Activated T-helper 17 cell treated with anti-CD3 and anti-CD28 coated beads, Interleukin-2, amount 50 U/mL, for 72 hours (primary cell): Measurements from ENCODE around the gene AKT2. TPM values are rescaled to one million over a fixed set of nuclear protein-coding genes. Genes with fewer than 3 reads are reported as not detected.
A peak's percentile ranks its signal among the peaks of the same experiment; 100 is the strongest.

Source experiments
- ATAC-seq: fragments of 150-1000 bp; cut with Tn5 transposase; replicated peaks from 2 replicates; pipeline ENCODE4 v1.10.0; 2021; ENCODE audit warnings: mild to moderate bottlenecking, moderate library complexity
- H3K27ac Mint-ChIP-seq: one replicate; pipeline ENCODE4 v1.8.0; 2022; ENCODE audit warnings: mixed read lengths
- H3K27me3 Mint-ChIP-seq: one replicate; pipeline ENCODE4 v1.8.0; 2022; ENCODE audit warnings: mixed read lengths
- H3K36me3 Mint-ChIP-seq: one replicate; pipeline ENCODE4 v1.8.0; 2022; ENCODE audit warnings: low read depth, mild to moderate bottlenecking, mixed read lengths
- H3K4me1 Mint-ChIP-seq: one replicate; pipeline ENCODE4 v1.8.0; 2022; ENCODE audit warnings: mixed read lengths
- H3K4me3 Mint-ChIP-seq: one replicate; pipeline ENCODE4 v1.8.0; 2022; ENCODE audit warnings: mild to moderate bottlenecking, mixed read lengths
- H3K9me3 Mint-ChIP-seq: one replicate; pipeline ENCODE4 v1.8.0; 2022; ENCODE audit warnings: mixed read lengths
- total RNA-seq, 2 donors: library from RNA; stranded (reverse); gene quantifications; one replicate each; pipeline ENCODE4 v1.2.3, GENCODE V29; 2022

AKT2 gene
- total RNA-seq, 2 donors from 2014 or later: 123 to 163 TPM

DNA sequence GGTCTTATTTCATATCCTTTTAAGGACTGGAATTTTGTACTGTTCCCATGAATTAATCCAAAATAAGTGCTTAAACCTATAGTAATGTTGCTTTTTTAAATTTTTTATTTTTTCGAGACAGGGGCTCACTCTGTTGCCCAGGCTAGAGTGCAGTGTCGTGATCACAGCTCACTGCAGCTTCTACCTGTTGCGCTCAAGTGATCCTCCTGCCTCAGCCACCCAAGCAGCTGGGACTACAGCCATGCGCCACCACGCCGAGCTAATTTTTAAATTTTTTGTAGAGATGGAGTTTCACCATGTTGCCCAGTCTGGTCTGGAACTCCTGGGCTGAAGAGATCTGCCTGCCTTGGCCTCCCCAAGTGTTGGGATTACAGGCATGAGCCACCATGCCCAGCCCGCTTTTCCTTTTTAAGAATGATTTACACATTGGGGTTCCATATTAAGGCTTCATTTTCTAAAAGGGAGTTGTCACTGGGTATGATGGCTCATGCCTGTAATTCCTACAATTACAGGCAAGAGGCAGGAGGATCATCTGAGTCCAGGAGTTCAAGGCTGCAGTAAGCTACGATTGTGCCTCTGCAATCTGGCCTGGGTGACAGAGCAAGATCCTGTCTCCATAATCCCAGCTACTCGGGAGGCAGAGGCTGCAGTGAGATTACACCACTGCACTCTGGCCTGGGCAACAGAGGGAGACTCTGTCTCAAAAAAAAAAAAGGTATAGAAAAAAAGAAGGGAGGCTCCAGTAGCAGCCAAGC lies 28.3 kb upstream of the AKT2 start:
- Mint-ChIP-seq H3K27me3 (no peaks in the 10 kb centered on the region), H3K27ac (no peak overlapping the region)
- ATAC-seq: no peak

DNA sequence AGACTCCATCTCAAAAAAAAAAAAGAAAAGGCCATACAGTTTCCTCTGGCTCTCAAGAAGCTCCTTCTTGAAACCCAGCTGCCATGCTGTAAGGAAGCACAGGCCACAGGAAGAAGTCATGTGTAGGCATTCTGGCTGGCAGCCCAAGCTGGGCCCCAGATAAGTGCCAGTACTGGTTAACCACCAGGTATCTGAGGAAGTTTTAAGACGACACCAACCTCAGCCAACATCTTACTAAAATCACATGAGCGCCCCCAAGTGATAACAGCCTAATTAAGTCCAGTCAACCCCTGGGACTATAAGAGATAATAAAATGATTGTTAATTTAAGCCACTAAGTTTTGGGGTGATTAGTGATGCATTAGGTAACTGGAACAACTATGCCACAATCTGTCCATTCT lies 27.4 kb upstream of the AKT2 start:
- no peaks in the 10 kb centered on the region for H3K4me1 Mint-ChIP-seq
- no peak overlapping the region for H3K27ac Mint-ChIP-seq
- H3K9me3 Mint-ChIP-seq: no peaks in the 10 kb centered on the region
- H3K4me3 Mint-ChIP-seq: no peak overlapping the region
- no peaks in the 10 kb centered on the region for H3K27me3 Mint-ChIP-seq
- ATAC-seq: no peak
- H3K36me3 Mint-ChIP-seq: peaks cover 5% of the 10 kb centered on the region

More for the DNA sequence above, 28.3 kb upstream of the AKT2 start:
- Mint-ChIP-seq H3K4me3 (no peak overlapping the region), H3K36me3 (peaks cover 9% of the 10 kb centered on the region), H3K9me3 (no peaks in the 10 kb centered on the region), H3K4me1 (no peaks in the 10 kb centered on the region)

DNA sequence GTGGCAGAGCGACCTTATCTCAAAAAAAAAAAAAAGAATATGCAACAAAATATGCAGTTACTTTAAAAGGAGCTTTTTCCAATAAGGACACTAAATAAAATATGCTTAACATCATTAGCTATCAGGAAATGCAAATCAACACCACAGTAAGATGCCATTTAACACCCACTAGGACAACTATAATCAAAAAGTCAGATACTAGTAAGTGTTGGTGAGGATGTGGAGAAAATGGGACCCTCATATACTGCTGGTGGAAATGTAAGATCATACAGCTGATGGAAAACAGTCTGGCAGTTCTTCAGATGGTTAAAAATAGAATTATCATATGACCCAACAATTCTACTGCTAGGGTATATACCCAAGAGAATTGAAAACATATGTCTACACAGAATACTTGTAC lies 24.5 kb upstream of the AKT2 start:
- ATAC-seq: no peak
- Mint-ChIP-seq H3K36me3 (no peaks in the 10 kb centered on the region), H3K9me3 (no peaks in the 10 kb centered on the region), H3K4me3 (no peak overlapping the region), H3K27ac (no peak overlapping the region), H3K27me3 (no peaks in the 10 kb centered on the region), H3K4me1 (peaks cover 5% of the 10 kb centered on the region)

DNA sequence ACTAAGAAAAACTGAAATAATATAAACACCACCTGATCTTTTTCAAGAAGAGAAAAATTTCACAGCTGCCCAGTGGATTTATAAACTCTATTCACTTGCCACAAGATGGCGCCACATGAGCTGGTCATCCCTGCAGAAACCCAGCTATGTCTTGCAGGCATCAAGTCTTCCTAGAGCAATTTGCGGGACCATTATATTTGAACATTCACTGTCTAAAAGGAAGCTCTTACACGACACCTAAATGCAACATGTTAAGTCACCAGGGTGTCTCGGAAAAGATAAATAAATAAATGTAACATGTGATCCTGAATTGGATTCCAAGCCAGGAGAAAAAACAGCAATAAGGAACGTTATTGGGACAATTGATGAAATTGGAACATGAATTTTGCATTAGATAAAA lies 20.3 kb upstream of the AKT2 start:
- Mint-ChIP-seq H3K4me3 (no peak overlapping the region), H3K36me3 (no peaks in the 10 kb centered on the region), H3K27me3 (no peaks in the 10 kb centered on the region), H3K27ac (no peak overlapping the region), H3K9me3 (no peaks in the 10 kb centered on the region), H3K4me1 (peaks cover 5% of the 10 kb centered on the region)
- ATAC-seq: peak; percentile 71

DNA sequence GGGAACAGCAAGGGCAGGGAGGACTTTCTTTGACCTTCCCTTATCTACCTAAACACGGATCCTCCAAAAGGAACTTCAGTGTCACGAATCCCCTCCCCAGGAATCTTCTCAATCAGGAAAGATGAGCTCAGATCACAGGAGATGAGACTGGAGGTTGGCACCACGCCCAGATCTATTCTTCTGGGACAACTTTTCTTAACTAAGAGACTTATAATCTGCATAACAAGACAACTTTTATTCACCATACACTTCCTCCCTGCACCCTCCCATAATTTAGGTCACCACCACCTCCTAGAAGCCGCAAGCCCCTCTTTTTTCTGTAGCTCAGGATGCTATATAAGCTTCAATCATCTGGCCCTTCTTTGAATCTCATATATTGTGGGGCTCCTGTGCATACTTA lies 19.2 kb upstream of the AKT2 start:
- Mint-ChIP-seq H3K4me1 (peaks cover 5% of the 10 kb centered on the region), H3K27me3 (no peaks in the 10 kb centered on the region), H3K4me3 (no peak overlapping the region), H3K36me3 (no peaks in the 10 kb centered on the region), H3K9me3 (no peaks in the 10 kb centered on the region), H3K27ac (peak overlapping the region; percentile 21)
- ATAC-seq: no peak

DNA sequence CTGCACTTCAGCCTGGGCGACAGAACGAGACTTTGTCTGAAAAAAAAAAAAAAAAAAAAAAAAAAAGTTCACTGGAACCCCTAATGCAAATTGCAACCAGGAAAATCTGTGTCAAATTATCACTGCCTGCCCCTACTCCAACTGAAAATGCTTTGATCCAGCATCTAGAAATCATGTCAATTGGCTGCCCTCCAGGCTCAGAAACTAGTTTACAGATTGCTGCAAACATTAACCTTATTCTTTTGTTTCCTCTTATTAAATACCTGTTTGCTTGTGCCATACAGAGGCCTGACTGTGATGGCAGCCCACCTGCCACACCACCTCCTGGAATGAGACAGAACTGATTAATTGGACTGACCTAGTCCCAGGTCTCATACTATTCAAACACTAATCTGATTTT lies 18.6 kb upstream of the AKT2 start:
- H3K9me3 Mint-ChIP-seq: no peaks in the 10 kb centered on the region
- no peaks in the 10 kb centered on the region for H3K27me3 Mint-ChIP-seq
- H3K4me3 Mint-ChIP-seq: no peak overlapping the region
- H3K27ac Mint-ChIP-seq: peak overlapping the region; percentile 21
- H3K4me1 Mint-ChIP-seq: peaks cover 5% of the 10 kb centered on the region
- no peak for ATAC-seq
- no peaks in the 10 kb centered on the region for H3K36me3 Mint-ChIP-seq

DNA sequence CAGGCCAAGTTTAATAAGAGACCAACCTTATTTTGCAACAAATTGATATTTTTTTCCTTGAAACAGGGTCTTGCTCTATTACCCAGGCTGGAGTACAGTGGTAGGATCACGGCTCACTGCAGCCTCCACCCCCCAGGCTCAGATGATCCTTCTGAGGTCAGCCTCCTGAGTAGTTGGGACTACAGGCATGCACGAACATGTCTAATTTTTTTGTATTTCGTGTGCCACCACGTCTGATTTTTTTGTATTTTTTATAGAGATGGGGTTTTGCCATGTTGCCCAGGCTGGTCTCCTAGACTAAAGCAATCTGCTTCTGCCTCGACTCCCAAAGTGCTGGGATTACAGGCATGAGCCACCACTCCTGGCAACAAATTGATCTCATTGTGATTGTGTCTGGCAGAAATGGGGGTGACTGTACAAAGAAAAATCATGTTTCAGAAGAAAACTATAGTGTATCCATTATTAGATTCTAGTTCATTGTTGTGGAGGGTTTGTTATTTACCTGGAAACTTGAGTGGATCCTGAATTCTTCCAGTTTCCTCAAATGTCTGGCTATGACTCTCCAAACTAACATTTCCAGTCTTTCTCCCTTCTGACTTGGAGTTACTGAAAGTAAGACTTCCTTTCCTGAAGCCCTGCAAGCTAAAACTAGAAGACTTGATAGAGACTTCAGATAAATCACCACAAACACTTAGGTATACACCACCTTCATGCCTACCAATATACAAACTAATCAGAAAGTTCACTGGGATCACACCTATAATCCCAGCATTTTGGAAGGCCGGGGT lies 17.3 kb upstream of the AKT2 start:
- Mint-ChIP-seq H3K27me3 (no peaks in the 10 kb centered on the region), H3K4me3 (no peak overlapping the region), H3K9me3 (no peaks in the 10 kb centered on the region), H3K4me1 (peaks cover 5% of the 10 kb centered on the region), H3K36me3 (no peaks in the 10 kb centered on the region), H3K27ac (no peak overlapping the region)
- ATAC-seq: no peak

DNA sequence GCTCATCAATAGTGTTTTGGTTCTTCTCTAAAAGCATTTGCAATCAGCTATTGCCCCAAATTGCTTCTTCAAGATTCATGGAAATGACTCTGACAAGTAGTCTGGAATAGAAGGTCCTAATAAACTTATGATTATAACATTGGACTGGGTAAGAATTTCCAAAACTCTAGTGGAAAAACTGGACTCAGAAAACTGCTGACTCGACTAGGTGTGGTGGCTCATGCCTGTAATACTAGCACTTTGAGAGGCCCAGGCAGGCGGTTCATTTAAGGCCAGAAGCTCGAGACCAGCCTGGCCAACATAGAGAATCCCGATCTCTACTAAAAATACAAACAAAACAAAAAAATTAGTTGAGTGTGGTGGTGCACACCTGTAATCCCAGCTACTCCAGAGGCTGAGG lies 15.5 kb upstream of the AKT2 start:
- Mint-ChIP-seq H3K27ac (no peak overlapping the region), H3K36me3 (no peaks in the 10 kb centered on the region), H3K9me3 (no peaks in the 10 kb centered on the region), H3K27me3 (no peaks in the 10 kb centered on the region), H3K4me3 (no peak overlapping the region), H3K4me1 (peaks cover 5% of the 10 kb centered on the region)
- no peak for ATAC-seq

DNA sequence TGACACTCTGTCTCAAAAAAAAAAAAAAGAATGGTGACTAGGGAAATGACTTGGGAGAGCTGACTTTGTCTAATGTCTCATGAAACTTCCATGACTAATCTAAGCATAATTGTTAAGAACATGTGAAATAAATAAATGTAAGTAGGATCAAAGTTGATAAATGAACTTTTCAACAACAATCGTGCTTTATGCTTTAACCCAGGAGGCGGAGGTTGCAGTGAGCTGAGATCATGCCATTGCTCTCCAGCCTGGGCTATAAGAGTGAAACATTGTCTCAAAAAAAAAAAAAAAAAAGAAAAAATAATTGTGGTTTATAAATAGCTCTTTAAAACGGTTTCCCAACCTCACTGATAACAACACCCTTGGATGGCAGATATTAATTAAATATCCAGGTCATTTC lies 12.9 kb upstream of the AKT2 start:
- H3K27ac Mint-ChIP-seq: no peak overlapping the region
- no peak for ATAC-seq
- H3K9me3 Mint-ChIP-seq: no peaks in the 10 kb centered on the region
- H3K27me3 Mint-ChIP-seq: no peaks in the 10 kb centered on the region
- H3K4me3 Mint-ChIP-seq: no peak overlapping the region
- no peaks in the 10 kb centered on the region for H3K36me3 Mint-ChIP-seq
- H3K4me1 Mint-ChIP-seq: no peaks in the 10 kb centered on the region

DNA sequence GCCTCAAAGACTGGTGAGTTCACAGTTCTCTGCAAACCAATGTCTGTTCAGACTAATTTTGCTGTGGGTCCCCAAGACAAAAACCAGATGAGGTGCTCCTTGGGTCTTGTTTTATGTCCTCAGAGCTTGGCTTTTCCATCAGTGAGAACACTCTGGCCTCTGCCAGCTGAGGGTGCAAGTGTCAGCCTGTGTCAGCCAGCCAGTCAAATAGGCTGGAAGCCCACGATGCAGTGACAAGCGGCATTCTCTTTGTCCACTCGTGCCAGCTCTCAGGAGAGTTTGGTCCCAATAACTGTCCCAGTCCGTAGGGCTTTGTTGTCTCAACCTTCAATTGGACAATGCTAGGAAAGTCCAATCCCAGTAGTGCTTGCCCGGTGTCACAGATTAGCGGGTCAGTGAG lies 9.4 kb upstream of the AKT2 start:
- Mint-ChIP-seq H3K4me3 (no peak overlapping the region), H3K9me3 (no peaks in the 10 kb centered on the region), H3K4me1 (no peaks in the 10 kb centered on the region), H3K36me3 (no peaks in the 10 kb centered on the region), H3K27me3 (no peaks in the 10 kb centered on the region), H3K27ac (no peak overlapping the region)
- no peak for ATAC-seq

DNA sequence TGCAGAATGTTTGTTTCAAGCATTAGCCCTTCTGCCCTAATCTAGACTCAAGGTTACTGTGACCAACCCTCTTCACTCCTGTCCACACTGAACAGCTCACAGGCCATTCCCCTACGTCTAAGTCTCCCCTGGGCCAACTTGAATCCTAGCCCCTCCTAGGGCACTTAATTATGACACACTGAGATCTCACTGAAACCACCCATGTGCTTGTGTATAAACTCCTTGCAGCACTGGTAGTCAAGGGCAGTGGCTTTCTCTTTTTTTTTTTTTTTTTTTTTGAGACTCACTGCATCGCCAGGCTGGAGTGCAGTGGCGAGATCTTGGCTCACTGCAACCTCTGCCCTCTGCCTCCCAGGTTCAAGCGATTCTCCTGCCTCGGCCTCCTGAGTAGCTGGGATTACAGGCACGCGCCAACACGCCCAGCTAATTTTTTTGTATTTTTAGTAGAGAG lies 1.9 kb upstream of the AKT2 start:
- no peak for ATAC-seq
- Mint-ChIP-seq H3K4me3 (peak overlapping the region; percentile 87), H3K4me1 (peaks cover 14% of the 10 kb centered on the region), H3K27ac (peak overlapping the region; percentile 98), H3K36me3 (peaks cover 6% of the 10 kb centered on the region), H3K9me3 (no peaks in the 10 kb centered on the region), H3K27me3 (no peaks in the 10 kb centered on the region)

DNA sequence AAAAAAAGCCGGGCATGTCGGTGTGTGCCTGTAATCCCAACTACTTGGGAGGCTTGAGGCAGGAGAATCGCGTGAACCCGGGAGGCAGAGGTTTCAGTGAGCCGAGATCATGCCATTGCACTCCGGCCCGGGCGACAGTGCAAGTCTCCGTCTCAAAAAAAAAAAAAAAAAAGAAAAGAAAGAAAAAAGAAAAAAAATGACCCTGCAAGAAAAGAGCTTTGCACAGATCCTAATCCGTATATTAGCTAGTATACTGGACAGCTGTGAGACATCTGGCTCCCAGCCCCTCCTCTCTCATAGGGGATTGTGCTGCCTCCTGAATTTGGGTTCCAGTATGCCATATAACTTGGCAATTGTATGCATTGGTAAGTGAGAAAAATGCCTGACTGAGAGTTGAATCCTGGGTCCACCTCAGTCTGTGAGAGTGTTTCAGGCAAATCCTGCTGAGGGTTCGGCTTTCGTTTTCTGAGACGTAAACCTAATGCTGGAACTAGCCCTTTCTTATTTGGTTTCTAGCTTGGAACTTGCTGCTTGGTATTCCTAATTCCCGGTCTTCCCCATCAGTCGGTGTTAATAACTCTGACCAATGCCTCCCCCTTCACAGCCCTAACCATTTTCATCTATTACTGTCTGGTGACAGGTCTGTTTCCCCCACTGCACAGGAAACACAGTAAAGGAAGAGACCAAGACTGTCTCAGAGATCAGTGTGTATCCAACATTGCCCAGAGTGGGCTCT lies 1.3 kb upstream of the AKT2 start:
- Mint-ChIP-seq H3K27ac (peak overlapping the region; percentile 98), H3K9me3 (no peaks in the 10 kb centered on the region), H3K4me3 (peak overlapping the region; percentile 87), H3K36me3 (peaks cover 6% of the 10 kb centered on the region), H3K27me3 (no peaks in the 10 kb centered on the region), H3K4me1 (peaks cover 14% of the 10 kb centered on the region)
- ATAC-seq: no peak

DNA sequence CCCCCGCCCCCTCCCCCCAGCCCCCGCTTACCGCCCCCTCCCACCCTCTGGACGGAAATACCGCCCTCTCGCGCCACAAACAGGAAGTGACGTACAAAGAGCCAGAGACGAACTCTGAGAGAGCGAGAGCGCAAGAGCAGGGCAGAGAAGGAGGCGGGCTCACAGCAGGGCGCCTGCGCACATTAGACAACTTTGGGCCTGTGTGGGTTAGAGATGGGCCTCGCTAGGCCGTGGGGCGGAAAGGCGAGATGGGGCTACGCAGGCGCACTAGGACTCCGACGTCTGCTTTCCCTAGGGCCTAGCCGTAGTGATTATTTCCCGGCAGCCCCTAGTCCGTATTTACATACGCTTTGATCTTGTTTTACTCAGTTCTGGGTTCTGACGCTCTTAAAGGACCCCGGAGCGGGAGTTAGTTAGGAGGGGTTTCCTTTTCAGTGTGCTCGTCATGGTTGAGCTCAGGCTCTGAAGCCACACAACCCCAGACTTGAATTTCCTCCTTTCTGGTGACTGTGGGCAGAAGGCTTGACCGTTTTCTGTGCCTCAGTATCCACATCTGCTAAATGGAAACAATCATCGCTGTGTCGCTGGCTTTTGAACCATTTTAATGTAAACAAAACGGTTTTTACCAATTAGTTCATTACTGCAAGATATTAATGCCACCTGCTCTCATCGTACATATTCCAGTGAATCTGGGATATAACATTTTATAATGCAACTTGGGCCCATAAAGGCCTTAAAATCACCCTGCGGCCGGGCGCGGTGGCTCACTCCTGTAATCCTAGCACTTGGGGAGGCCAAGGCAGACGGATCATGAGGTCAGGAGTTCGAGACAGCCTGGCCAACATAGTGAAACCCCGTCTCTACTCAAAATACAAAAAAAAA lies 449 bp upstream of the AKT2 start:
- H3K36me3 Mint-ChIP-seq: peaks cover 6% of the 10 kb centered on the region
- H3K27me3 Mint-ChIP-seq: no peaks in the 10 kb centered on the region
- ATAC-seq: peak; percentile 94
- H3K4me1 Mint-ChIP-seq: peaks cover 17% of the 10 kb centered on the region
- no peaks in the 10 kb centered on the region for H3K9me3 Mint-ChIP-seq
- H3K4me3 Mint-ChIP-seq: peak overlapping the region; percentile 87
- H3K27ac Mint-ChIP-seq: peak overlapping the region; percentile 98

DNA sequence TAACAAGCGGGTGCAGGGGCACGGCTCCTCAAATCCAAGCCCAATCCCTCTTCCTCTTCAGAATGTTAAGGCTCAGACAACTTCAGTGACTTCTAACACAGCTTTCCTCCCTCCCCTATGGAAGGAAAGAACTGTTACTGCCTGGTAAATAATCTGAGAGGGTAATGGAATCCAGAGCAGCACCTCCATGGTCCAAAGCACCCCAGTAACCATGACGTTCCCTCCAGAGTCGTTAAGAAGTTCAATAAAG lies 969 bp downstream of the AKT2 start:
- H3K27ac Mint-ChIP-seq: peak overlapping the region; percentile 87
- H3K4me1 Mint-ChIP-seq: peaks cover 20% of the 10 kb centered on the region
- peak overlapping the region; percentile 87 for H3K4me3 Mint-ChIP-seq
- H3K27me3 Mint-ChIP-seq: no peaks in the 10 kb centered on the region
- H3K36me3 Mint-ChIP-seq: peaks cover 6% of the 10 kb centered on the region
- no peak for ATAC-seq
- H3K9me3 Mint-ChIP-seq: no peaks in the 10 kb centered on the region
